Femur (tissue), 1 donor: Measurements from ENCODE around the gene RAP1A.
"Not testable (repeated sequence)": the region's sequence is repeated elsewhere in the genome, so short reads cannot be mapped to it uniquely, and the experiment has no call there.

Experiments used
- DNase-seq: peaks from one replicate; pipeline ENCODE4 v3.0.0-alpha.2; 2017

RAP1A gene

GRCh38 chr1:111598544-111598943 is 21.0 kb upstream of the RAP1A start:
- DNase-seq, result no peak

- DNase-seq, result no peak
Observed at GRCh38 chr1:111599781-111600693, 19.6 kb upstream of the RAP1A start.

GRCh38 chr1:111600886-111601386 is 18.7 kb upstream of the RAP1A start:
- DNase-seq, result no peak

- no peak for DNase-seq
Observed at GRCh38 chr1:111602302-111602701, 17.3 kb upstream of the RAP1A start.

GRCh38 chr1:111602974-111603373 is 16.6 kb upstream of the RAP1A start:
- no peak for DNase-seq

GRCh38 chr1:111603979-111604378 is 15.6 kb upstream of the RAP1A start:
- no peak for DNase-seq

GRCh38 chr1:111604931-111605330 is 14.7 kb upstream of the RAP1A start:
- DNase-seq, result no peak

- DNase-seq, result peak; percentile 40
Observed at GRCh38 chr1:111605576-111605975, 14.0 kb upstream of the RAP1A start.

- DNase-seq, result peak; percentile 41
Observed at GRCh38 chr1:111606457-111607215, 13.0 kb upstream of the RAP1A start.

- DNase-seq, result not testable (repeated sequence)
Observed at GRCh38 chr1:111608528-111608927, 11.1 kb upstream of the RAP1A start.

GRCh38 chr1:111611986-111612385 is 7.6 kb upstream of the RAP1A start:
- no peak for DNase-seq

GRCh38 chr1:111615870-111616715 is 3.5 kb upstream of the RAP1A start:
- no peak for DNase-seq

GRCh38 chr1:111618081-111618480 is 1.5 kb upstream of the RAP1A start:
- no peak for DNase-seq

- no peak for DNase-seq
Observed at GRCh38 chr1:111618961-111619634, 491 bp upstream of the RAP1A start.

- DNase-seq, result peak; percentile 24
Observed at GRCh38 chr1:111620441-111620971, 917 bp downstream of the RAP1A start.

- no peak for DNase-seq
Observed at GRCh38 chr1:111621050-111621449, 1.5 kb downstream of the RAP1A start.

- DNase-seq, result no peak
Observed at GRCh38 chr1:111622166-111622565, 2.6 kb downstream of the RAP1A start.

GRCh38 chr1:111624382-111624781 is 4.8 kb downstream of the RAP1A start:
- DNase-seq, result no peak

GRCh38 chr1:111625276-111625675 is 5.7 kb downstream of the RAP1A start:
- DNase-seq, result no peak

GRCh38 chr1:111628153-111628552 is 8.6 kb downstream of the RAP1A start:
- no peak for DNase-seq

GRCh38 chr1:111629190-111629954 is 9.8 kb downstream of the RAP1A start:
- DNase-seq, result no peak
